ENCODE data around the gene KIT. TPM values are rescaled to one million over a fixed set of nuclear protein-coding genes. Genes with fewer than 3 reads are reported as not detected.

KIT gene
- total and polyA plus RNA-seq, 2 of the 13 experiments (the other 11 are each of a cell fraction or from before 2014, with no cell fraction given), result not detected

DNA sequence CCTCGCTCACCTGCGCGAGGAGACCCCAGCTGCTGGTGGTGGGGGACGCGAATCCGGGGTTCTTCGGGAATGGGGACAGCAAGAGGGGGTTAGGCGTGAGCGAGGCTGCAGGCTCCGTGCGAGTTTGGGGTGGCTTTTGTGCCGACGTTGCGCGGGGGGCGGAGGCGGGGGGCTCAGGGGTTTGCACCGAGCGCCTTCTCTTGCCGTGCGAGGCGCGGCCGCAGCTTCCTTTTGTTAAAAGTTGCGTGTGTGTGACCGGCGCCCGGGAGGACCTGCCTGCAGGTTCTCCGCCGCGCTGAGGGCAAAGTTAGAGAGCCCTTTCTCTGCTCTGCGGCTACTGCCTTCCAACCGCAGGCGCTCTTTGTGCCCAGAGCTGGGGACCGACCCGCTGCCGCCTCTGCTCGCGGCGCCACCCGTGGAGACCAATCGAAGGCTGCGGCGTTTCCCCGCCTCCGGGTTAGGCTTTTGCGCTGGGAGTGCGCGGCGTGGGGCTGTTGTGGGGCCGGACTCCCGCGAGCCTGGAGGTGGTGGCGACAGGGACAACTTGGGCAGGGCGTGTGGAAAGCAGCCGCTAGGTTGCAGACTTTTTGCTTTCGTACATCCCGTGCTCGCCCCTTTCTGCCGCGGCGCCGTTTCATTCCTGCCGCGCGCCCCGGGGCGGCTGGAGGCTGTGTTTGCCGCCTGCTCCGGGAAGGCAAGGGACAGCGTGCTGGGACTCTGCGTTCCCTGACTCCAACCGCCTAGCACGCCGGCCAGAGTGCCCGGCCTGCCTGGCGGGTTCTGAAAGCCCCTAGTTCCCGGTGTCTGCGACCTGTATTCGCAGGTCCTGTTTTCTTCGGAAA lies 716 bp downstream of the KIT start (continued):
- TF ChIP-seq SP140L (CRISPR knock-in tag; IDR thresholded peaks at IDR 0.05; ENCODE audit: borderline replicate concordance), result no peak
- TF ChIP-seq, protein P1, sequence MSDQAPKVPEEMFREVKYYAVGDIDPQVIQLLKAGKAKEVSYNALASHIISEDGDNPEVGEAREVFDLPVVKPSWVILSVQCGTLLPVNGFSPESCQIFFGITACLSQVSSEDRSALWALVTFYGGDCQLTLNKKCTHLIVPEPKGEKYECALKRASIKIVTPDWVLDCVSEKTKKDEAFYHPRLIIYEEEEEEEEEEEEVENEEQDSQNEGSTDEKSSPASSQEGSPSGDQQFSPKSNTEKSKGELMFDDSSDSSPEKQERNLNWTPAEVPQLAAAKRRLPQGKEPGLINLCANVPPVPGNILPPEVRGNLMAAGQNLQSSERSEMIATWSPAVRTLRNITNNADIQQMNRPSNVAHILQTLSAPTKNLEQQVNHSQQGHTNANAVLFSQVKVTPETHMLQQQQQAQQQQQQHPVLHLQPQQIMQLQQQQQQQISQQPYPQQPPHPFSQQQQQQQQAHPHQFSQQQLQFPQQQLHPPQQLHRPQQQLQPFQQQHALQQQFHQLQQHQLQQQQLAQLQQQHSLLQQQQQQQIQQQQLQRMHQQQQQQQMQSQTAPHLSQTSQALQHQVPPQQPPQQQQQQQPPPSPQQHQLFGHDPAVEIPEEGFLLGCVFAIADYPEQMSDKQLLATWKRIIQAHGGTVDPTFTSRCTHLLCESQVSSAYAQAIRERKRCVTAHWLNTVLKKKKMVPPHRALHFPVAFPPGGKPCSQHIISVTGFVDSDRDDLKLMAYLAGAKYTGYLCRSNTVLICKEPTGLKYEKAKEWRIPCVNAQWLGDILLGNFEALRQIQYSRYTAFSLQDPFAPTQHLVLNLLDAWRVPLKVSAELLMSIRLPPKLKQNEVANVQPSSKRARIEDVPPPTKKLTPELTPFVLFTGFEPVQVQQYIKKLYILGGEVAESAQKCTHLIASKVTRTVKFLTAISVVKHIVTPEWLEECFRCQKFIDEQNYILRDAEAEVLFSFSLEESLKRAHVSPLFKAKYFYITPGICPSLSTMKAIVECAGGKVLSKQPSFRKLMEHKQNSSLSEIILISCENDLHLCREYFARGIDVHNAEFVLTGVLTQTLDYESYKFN (CRISPR knock-in tag; conservative IDR thresholded peaks at IDR 0.05), result no peak
- TF ChIP-seq, protein P2, sequence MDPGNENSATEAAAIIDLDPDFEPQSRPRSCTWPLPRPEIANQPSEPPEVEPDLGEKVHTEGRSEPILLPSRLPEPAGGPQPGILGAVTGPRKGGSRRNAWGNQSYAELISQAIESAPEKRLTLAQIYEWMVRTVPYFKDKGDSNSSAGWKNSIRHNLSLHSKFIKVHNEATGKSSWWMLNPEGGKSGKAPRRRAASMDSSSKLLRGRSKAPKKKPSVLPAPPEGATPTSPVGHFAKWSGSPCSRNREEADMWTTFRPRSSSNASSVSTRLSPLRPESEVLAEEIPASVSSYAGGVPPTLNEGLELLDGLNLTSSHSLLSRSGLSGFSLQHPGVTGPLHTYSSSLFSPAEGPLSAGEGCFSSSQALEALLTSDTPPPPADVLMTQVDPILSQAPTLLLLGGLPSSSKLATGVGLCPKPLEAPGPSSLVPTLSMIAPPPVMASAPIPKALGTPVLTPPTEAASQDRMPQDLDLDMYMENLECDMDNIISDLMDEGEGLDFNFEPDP (CRISPR knock-in tag; conservative IDR thresholded peaks at IDR 0.05), result no peak
- TF ChIP-seq, protein P3, sequence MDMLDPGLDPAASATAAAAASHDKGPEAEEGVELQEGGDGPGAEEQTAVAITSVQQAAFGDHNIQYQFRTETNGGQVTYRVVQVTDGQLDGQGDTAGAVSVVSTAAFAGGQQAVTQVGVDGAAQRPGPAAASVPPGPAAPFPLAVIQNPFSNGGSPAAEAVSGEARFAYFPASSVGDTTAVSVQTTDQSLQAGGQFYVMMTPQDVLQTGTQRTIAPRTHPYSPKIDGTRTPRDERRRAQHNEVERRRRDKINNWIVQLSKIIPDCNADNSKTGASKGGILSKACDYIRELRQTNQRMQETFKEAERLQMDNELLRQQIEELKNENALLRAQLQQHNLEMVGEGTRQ (IDR thresholded peaks at IDR 0.05; ENCODE audit: low read depth, low read length), result no peak
- TF ChIP-seq, protein P3 (CRISPR knock-in tag; IDR thresholded peaks at IDR 0.05; ENCODE audit: borderline replicate concordance), result no peak
- no peak for TF ChIP-seq NFRKB (IDR thresholded peaks at IDR 0.05)
- TF ChIP-seq SMYD3 (CRISPR knock-in tag; IDR thresholded peaks at IDR 0.05), result no peak
- no peak for TF ChIP-seq RAD51 (IDR thresholded peaks at IDR 0.05; ENCODE audit: borderline replicate concordance)
- TF ChIP-seq ZNF557 (CRISPR knock-in tag; IDR thresholded peaks at IDR 0.05), result no peak
- TF ChIP-seq ZSCAN20 (CRISPR knock-in tag; IDR thresholded peaks at IDR 0.05; ENCODE audit: borderline replicate concordance), result 0 out of 2 replicates have a peak, but pooled peaks have one; percentile 1
- TF ChIP-seq FOXA1 (IDR thresholded peaks at IDR 0.05), result no peak
- TF ChIP-seq FOXA1 (CRISPR knock-in tag; IDR thresholded peaks at IDR 0.05), result no peak
- no peak for TF ChIP-seq ZNF329 (CRISPR knock-in tag; IDR thresholded peaks at IDR 0.05; ENCODE audit: low read depth)
- no peak for TF ChIP-seq RFX1 (IDR thresholded peaks at IDR 0.05)
- no peak for TF ChIP-seq RFXANK (CRISPR knock-in tag; IDR thresholded peaks at IDR 0.05)
- TF ChIP-seq KLF11 (CRISPR knock-in tag; IDR thresholded peaks at IDR 0.05), result no peak
- TF ChIP-seq TRIM24 (CRISPR knock-in tag; IDR thresholded peaks at IDR 0.05), result no peak
- no peak for TF ChIP-seq SOX13 (IDR thresholded peaks at IDR 0.05)
- no peak for TF ChIP-seq SOX13 (CRISPR knock-in tag; conservative IDR thresholded peaks at IDR 0.05 in 1 of 2, IDR thresholded peaks at IDR 0.05 in 1 of 2)
- no peak for TF ChIP-seq DMAP1 (CRISPR knock-in tag; IDR thresholded peaks at IDR 0.05)
- no peak for TF ChIP-seq ARNT2 (CRISPR knock-in tag; IDR thresholded peaks at IDR 0.05; ENCODE audit: low read depth)
- TF ChIP-seq JUNB (CRISPR knock-in tag; IDR thresholded peaks at IDR 0.05; ENCODE audit: borderline replicate concordance), result no peak
- TF ChIP-seq, protein P4, sequence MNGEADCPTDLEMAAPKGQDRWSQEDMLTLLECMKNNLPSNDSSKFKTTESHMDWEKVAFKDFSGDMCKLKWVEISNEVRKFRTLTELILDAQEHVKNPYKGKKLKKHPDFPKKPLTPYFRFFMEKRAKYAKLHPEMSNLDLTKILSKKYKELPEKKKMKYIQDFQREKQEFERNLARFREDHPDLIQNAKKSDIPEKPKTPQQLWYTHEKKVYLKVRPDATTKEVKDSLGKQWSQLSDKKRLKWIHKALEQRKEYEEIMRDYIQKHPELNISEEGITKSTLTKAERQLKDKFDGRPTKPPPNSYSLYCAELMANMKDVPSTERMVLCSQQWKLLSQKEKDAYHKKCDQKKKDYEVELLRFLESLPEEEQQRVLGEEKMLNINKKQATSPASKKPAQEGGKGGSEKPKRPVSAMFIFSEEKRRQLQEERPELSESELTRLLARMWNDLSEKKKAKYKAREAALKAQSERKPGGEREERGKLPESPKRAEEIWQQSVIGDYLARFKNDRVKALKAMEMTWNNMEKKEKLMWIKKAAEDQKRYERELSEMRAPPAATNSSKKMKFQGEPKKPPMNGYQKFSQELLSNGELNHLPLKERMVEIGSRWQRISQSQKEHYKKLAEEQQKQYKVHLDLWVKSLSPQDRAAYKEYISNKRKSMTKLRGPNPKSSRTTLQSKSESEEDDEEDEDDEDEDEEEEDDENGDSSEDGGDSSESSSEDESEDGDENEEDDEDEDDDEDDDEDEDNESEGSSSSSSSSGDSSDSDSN (CRISPR knock-in tag; IDR thresholded peaks at IDR 0.05), result peak; percentile 66

All from HepG2 (cell line).